WI38 (cell line): ENCODE results near the gene THAP2.
A peak's percentile ranks its signal among the peaks of the same experiment; 100 is the strongest.

Source experiments
- H3K4me3 ChIP-seq: 2 replicates; pipeline ENCODE4 v1.5.1; 2011; ENCODE audit warnings: low read depth, mild to moderate bottlenecking, control low read depth, low read length
- TF ChIP-seq, protein P1 (sequence below): IDR thresholded peaks from 2 replicates; pipeline ENCODE4 v1.5.1; 2012; ENCODE audit warnings: low read depth, mild to moderate bottlenecking, control low read depth, low read length

The THAP2 gene

DNA sequence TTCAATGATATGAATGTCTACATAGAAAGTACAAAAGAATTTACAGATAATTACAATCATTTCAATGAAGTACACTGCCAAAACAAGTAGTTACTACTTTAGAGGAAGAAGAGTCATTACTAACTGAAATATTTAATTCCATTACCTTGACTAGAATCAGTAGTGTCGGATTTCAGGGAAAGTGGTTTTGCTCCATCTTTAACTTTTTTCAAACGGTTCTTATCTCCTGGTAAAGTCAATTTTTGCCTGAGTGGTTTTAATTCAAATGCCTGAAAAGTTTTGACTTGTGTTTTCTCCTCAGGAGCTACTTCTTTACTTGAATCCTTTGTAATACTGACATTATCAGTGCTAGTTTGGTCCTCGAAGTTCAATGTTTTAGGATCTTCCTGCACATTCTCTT lies 7.4 kb upstream of the THAP2 start:
- H3K4me3 ChIP-seq, result no peak overlapping the region
- TF ChIP-seq, protein P1, sequence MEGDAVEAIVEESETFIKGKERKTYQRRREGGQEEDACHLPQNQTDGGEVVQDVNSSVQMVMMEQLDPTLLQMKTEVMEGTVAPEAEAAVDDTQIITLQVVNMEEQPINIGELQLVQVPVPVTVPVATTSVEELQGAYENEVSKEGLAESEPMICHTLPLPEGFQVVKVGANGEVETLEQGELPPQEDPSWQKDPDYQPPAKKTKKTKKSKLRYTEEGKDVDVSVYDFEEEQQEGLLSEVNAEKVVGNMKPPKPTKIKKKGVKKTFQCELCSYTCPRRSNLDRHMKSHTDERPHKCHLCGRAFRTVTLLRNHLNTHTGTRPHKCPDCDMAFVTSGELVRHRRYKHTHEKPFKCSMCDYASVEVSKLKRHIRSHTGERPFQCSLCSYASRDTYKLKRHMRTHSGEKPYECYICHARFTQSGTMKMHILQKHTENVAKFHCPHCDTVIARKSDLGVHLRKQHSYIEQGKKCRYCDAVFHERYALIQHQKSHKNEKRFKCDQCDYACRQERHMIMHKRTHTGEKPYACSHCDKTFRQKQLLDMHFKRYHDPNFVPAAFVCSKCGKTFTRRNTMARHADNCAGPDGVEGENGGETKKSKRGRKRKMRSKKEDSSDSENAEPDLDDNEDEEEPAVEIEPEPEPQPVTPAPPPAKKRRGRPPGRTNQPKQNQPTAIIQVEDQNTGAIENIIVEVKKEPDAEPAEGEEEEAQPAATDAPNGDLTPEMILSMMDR, result no peak

DNA sequence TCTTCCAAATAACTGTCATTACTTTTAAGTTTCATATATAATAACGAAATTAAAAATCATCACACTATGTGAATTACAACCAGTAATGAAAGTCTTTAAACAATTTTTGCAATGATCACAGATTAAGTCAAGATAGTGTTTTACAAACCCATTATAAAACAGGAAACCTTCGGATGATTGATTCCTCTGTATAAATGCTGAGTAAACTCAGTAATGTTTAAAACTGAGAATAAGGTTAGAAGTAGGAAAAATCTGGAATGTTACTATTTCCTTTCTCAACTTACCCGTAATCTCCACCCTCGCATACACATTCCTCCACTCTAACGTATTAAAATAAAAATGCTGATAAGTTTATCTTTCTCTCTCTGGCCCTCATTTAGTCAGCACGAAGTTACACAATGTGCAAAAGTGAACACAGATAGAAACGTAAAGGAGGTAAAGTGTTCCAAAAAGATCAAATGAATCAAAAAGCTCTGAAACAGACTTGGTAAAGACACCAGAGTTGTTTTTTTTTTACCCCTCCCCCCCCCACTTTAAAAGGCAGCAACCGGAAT lies 2.0 kb upstream of the THAP2 start:
- H3K4me3 ChIP-seq, result peak overlapping the region; percentile 74
- TF ChIP-seq, protein P1, result no peak

DNA sequence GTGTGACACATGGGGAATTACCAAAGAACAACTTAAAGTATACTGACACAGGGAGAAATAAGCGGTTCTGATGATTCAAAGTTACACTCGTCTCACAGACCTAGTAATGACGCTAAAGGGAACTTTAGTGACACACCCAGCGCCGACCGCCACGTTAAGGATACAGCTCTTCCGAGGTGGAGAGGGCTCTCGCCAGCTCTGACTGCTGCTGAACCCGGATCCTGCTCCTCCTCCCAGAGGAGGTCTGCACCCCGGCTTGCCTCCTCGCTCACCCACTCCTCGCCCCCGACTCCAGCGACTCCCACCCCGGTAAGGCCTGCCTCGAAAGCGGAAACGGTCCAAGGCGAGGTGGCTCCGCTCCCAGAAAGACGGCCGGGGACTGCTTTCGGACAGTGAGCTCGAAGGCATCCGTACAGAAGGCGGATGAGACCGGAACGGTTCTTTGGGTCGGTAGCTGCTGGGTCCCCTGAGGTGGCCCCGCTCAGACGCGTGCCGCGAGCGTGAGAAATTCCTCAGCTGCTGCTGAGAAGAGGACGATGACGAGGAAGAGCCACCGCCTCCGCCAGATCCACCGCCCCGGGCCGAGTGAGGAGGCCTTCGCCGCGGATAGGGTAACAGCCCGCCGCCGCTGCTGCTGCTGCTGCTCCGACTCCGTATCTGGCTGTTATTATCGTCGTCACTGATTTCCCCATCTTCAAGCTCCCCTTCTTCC lies 1.1 kb upstream of the THAP2 start:
- TF ChIP-seq, protein P1, result no peak
- peak overlapping the region; percentile 74 for H3K4me3 ChIP-seq

DNA sequence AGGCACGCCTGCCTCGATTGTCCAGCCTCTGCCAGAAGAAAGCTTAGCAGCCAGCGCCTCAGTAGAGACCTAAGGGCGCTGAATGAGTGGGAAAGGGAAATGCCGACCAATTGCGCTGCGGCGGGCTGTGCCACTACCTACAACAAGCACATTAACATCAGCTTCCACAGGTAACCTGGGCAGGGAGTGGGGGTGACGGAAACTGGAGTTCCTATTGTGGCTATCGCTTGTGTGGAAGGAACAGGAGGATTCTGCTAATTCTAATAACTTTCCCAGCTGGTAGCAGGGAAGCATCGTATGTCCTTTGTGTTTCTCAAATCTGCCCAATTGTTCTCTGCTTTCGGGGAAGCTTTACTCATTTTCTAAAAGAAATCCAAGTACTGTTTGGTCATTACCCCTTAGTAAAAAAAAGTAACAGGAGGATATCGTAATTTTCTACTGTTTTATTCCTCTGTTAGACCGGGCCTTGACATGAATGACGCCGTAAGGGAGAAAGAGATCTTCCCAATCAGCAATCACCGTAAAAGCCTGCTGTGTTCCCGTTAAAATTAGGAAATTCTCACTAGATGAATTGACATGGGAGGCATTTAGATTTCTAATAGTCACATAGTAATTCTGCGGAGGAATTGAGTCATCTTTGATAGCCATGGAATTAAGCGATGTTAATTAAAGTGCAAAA lies 449 bp downstream of the THAP2 start:
- TF ChIP-seq, protein P1, result no peak
- H3K4me3 ChIP-seq, result peak overlapping the region; percentile 74

DNA sequence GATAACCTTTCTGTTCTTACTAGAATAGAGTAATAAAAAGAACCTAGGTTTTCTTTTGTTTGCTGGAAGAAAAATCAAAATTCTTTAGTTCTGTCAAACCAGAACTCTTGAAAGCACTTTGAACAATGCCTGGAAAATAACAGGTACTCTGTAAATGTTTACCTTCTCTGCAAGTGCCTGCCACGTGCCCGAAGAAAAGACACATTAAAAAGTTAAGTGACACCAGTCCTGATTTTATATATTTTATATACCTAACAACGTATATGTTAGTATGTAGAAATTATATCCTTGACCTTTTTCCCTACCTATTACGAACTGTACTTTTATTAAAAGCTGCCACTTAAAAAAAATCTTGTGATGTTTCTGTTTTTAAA lies 976 bp downstream of the THAP2 start:
- peak overlapping the region; percentile 74 for H3K4me3 ChIP-seq
- TF ChIP-seq, protein P1, result no peak

DNA sequence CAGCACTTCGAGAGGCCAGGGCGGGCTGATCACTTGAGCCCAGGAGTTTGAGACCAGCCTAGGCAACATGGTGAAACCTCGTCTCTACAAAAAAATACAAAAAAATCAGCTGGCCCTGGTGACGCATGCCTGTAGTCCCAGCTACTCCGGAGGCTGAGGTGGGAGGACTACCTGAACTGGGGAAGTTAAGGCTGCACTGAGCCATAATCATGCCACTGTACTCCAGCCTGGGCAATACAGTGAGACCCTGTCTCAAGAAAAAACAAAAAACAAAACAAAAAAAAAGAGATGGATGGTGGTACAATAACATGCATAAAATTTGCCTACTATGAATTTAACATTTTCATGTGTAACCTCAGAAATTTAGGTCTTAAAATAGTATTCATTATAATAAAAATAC lies 2.2 kb downstream of the THAP2 start:
- H3K4me3 ChIP-seq, result no peak overlapping the region
- TF ChIP-seq, protein P1, result no peak

DNA sequence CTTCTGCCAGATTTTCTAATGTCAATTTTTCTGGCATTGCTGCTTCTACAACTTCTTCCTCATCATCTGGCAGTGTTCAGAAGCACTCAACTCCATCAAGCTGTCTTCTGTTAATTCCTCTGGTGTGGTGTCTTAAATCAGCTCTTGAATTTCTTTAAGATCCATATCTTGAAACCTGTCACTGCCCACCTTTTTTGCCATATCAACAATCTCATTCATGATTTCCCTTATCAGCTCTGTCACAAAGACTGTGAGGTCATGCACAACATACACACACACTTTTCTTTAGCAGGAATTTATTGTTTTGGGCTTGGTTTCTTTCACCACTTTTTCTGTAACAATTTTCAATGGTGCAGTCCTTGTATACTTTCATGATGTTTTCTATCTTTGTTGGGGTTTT lies 7.2 kb downstream of the THAP2 start:
- H3K4me3 ChIP-seq, result no peak overlapping the region
- TF ChIP-seq, protein P1, result no peak
